HTR-8/SVneo (cell line): Measurements from ENCODE around the gene SCN11A.

Experiments used
- DNase-seq: peaks from one replicate; pipeline ENCODE4 v3.0.0; 2011; ENCODE audit warnings: low spot score, mixed read lengths; ENCODE audit not compliant: insufficient read length
- FAIRE-seq: peaks from 2 replicates; lab custom pipeline; 2011; peaks lifted over from hg19 to GRCh38; lab: Jason Lieb, UNC

SCN11A gene

DNA sequence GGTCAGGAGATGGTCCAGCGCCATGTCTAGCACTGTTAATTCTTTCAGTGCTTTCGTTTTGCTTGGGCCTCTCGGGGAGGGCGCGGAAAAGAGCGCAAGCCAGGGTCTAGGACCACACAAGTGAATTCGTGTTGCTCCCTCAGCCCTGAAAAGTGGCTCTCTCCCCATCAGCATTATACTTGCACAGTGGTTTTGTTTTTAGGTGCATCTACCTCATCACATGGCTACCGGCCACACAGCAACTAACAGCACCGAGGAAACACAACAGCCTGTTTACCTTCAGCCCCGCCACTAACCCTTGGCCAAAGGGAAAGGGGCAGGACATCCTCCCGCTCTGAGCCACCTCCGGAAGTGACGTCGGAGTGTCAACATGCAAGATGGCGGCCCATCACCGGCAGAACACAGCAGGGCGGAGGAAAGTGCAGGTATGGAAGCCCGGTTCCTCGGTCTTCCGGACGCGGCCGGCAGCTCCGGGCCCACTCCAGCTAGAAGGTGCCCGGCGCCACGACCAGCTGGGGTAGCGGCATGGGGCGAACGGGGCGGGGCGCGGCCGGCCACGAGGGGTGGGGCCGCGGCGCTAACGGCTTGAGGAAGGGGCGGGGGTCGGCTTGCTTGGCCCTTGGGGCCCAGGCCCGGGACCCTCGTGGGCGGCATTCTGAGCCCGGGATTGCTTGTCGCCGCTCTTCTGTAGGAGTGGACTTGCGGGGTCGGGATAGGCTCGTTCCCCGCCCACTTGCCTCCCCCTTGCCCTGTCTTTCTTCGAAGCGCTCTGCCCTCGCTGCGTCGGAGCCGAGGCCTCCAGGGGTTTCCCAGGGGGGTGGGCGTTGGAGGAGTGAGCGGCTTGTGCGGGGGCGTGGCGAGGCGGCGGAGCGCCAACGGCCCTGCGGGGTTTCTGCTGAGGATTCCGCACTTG is at the start of gene SCN11A, which contains the start of gene WDR48:
Gene SCN11A (minus strand): TSS at position 296 of the 913 bp plus-strand sequence. CDS start 101,582 bp downstream, outside the sequence.
Gene WDR48 (plus strand): TSS at position 368 of the 913 bp plus-strand sequence. CDS start 10 bp downstream, at position 378.
- DNase-seq (peak; percentile 85), FAIRE-seq (peak; percentile 96)

DNA sequence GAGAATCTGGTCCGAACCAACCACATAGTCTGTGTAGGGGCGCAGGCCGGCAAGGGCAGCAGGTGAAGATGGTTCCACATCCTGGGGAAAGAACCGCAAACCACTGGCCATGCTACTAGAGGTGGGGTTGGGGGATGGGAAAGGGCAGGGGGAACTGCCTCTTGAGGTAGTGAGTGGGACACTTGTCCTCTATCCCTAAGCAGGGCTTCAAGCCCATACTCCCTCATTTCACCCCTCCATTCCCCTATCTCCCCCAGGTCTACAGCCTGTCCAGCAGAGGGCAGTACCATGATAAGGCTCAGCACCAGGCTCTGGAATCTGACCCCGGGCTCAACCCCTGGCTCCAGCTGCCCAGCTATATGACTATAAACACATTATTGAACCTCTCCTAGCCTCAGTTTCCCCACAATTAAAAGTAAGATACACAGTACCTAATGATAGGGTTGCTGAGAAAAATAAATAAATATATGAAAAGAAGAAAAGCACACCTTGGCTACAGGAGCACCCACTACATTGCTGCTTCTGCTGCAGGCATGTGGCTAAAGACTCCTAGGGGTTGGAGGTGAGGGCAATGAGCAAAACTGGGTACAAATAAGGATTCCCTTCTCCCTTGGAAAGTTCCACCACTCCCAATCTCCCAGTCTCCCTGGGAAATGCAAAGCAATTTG is 49.4 kb upstream of the SCN11A start:
- no peak for FAIRE-seq

DNA sequence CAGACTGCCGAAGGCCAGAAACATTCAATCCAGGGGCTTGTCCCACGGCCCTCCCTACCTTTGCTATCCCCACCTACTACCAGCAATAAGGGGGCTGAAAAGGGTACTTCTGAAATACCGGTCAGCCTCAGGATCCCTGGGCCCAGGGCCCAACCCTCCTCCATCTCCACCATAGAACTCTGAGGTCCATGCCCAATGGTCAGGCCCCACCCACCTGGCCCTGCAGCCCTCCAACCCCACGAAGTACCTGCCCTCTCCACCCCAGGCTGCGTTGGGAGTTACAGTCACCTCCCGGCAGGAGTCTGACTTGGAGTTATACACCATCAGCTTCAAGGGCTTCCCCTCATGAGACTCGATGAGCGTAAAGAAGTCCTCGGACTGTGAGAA is 48.7 kb upstream of the SCN11A start:
- DNase-seq (no peak), FAIRE-seq (no peak)

More for the DNA sequence above, 49.4 kb upstream of the SCN11A start:
- peak; percentile 61 for DNase-seq

DNA sequence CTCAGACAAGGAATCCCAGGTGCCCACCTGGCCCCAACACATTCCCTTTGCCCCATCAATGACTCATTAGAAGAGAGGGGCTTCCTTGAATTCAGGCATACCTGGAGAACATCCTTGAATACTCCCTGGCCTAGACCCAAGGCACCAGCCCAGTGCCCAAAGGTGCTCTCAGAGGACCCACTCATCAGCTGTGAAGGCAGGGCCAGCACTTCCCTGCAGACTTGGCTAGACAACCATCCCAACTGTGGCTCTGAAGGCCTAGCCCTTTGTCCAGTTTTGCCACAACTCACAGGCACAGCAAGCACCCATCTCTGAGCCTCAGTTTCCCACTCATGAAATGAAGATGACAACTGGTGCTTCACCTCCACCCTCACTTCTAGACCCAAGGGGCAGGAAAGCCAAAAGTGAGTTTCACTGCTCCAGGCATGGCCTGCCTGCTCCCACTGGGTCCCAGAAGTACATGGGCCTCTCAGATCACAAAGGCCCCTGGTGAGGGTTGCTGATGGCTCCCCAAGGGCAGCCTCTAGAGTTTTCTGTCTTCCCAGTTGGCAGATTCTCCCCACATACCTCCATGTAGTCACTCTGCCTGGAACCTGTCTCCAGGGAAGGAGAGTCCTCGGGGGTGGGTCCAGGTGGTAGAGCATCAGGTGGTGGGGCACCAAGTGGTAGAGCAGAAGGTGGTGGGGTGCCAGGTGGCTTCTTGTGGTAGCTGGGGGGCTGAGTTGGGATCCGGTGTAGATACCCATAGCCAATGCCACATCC is 48.2 kb upstream of the SCN11A start:
- DNase-seq = no peak

DNA sequence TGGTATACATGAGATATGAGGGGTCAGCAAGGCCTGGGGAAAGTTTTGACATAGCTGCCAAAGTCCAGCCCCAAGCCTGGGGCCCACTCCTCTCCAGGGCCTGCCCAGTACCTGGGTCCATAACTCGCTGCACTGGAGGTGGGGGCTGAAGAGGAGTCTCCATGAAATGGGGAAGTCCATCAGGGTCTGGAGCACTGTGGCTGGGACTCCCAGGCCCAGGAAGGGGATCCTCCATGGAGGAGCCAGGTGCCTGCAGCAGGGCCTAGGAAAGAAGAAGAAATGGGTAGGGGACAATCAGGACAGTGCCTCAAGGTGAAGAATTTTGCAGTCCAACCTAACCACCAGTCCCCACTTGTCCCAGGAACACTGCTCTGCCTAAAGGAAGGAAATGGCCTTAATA is 47.5 kb upstream of the SCN11A start:
- FAIRE-seq (no peak), DNase-seq (no peak)

More for the DNA sequence above, 48.2 kb upstream of the SCN11A start:
- FAIRE-seq = no peak

DNA sequence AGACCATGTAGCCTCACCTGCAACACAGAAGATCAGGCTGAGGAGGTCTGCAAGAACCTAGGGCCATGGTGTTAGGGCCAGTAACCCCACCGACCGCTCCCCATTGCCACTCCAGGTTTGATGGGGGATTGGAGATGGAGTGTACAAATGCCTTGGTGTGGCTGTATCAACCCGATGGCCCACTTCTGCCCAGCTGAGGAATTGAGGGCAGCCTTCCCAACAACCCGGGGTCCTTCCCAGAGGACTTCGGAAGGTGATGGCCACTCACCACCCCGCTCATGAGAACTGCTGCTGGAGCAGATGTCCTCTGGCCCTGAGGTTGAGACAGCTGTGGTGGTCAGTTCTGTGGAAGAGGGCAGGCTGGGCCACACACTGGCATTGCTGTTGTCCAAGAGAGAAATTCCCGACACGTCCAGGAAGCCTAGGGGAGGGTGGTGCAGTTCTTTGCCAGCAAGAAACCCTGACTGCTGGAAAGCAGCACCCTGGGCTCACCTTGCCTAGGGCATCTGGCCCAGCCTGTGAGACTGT is 46.8 kb upstream of the SCN11A start:
- DNase-seq (no peak), FAIRE-seq (no peak)

DNA sequence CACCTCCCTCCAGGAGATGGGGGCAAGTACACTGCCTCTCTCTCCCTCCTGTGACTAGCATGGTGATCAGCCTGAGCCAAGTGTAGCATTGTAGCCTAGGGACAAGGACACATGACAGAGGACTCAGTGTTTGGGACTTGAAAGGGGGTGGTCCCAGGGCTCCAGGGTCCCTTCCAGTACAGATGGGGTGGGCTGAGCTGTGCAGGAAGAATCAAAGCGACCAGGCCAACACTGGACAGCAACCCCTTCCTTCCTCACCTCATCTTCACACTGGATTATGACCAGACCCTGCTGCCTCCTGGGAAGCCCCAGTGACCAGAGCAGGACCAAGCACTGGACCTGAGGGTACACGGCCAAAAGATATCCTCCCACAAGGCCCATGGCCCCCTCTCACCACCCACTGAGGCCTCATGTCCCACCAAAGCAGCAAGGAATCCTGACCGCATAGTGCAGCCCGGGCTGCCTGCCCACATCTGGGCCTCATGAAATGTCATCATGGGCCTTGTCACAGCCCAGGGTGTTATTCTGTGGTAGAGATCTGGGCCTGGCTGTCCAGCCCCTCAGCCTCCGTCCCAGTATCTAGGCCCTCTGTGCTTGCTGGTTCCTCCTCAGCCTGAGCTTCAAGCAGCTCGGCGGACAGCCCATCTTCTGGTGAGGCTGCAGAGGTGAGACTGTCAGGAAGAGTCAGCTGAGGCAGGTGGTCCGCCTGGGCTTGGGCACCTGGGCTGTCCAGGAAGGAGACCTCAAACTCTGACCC is 46.1 kb upstream of the SCN11A start:
- no peak for FAIRE-seq
- no peak for DNase-seq

DNA sequence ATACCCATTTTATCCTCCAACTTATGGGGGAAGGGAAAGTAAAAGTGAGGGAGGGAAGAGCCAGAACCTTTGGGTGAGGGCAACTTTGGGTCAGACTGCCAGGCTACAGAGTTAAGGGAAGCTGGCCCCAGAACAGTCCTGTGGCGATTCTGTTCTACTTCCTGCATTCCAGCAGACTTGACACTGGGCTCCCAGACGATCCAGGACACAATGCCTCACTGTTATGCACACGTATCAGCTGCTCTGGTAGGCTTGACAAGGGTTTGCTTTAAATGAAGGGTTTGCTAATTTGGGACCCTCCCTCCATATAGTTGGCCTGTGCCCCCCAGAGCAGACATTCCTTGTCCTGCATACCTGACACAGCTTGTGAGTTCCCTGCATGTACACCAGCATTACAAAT is 45.0 kb upstream of the SCN11A start:
- no peak for DNase-seq
- FAIRE-seq = no peak

DNA sequence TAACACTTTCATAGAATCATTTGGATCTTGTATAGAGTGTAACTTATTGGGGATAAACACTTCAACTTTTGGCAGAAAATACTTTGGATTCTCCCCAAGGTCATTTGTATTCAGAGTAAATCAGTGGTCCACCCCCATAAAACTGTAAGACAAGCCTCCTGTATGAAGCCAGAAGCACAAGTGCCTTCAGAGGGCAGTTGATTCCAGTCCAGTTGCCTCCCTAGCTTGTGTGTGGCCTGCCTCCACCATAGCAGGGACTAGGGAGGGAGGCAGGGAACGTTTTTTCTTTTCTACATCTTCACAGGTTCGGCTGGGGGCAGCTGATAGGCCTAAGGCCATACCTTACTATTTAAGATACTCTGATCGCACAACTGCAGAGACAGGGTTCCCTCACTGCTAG is 44.0 kb upstream of the SCN11A start:
- DNase-seq = no peak
- no peak for FAIRE-seq

DNA sequence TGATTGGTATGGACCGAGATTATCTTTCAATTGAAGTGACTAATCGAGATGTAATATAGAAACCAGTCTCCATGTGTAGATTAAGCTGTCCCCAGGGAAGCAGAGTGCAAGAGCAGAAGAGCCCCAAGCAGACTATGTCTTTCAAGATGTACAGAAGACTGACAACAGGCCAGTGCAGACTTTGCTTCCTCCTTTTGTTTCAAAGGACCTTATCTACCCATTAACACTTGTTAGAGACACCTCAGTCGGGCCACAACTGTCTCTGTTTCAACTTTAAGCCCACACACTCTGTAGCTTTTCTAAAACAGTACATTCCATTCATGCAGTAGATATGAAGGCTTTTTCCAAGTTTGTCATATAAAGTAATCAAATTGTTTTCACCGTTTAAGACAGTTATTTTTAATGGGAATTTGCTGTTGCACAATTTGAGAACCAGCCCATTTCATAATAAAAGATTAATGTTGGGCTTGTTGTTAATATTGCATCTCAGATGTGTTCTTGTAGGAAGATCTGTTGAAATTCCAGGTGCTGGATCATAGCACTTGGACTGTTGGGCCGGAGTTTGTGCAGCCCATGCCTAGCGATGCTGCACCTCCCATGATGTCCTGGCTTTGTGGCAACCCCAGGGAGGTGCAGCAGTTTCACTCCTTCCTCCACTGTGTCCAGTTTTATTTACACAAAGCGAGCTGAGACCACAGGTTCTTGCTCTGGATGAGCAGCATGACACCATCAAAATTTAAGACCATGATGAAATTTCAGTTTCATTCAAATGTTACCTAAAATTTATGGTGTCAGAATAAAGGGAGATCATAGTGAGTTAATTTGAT is 43.3 kb upstream of the SCN11A start:
- DNase-seq (no peak), FAIRE-seq (no peak)

DNA sequence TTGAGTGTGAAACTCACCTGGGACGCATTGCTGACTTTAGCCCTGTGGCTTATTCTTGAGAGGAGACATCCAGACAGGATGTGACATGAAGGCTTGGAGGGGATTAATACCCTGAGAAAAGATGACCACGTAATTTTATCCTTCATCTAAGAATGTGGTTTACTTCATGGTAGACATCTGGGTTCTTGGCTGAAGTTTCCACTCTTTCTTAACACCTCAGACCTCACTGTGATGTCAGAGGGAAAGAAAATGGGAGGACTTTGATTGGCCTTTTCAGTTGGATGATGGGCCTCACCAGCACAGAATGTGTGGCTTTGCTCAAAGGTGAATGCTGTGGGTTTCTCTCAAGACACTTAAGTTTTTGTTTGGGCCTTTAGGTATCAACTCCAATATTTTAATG is 39.2 kb upstream of the SCN11A start:
- no peak for DNase-seq
- FAIRE-seq = no peak

DNA sequence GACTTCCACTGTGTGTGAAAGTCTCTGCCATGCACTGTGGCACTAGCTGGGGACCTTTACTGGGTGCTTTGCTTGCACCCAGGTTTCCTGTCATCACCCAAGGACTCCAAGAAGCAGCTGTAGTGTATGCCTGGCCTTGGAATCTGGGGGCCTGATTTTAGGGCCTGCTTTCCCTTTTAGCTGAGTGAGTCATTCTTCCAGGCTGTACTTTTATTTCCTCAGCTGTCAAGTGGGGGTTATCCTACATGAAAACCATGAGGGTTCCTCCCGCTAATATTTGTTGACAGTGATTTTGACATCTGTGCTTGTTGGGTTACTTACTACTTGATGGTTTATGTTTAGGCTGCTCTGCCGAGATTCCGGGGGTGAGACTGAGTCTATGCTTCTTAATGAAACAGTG is 37.1 kb upstream of the SCN11A start:
- DNase-seq = no peak
- no peak for FAIRE-seq

DNA sequence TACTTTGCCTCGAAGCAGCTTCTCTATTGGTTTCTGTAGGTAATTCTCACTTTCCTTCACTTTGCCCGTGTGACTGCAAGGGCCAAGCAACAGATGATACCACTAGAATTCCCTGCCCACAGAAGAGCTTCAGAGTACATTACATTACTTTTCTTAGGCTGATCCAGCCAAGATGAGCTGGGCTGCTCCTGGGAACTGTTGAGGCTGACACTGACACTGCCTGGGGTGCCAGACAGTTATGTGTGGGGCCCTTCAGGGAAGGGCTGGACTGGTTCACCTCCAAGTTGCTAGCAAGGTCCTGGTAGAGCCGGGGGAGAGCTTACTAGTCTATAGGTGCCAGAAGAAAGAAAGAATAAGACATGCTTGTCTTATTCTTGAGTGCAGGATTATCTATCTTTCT is 36.7 kb upstream of the SCN11A start:
- DNase-seq (no peak), FAIRE-seq (no peak)

DNA sequence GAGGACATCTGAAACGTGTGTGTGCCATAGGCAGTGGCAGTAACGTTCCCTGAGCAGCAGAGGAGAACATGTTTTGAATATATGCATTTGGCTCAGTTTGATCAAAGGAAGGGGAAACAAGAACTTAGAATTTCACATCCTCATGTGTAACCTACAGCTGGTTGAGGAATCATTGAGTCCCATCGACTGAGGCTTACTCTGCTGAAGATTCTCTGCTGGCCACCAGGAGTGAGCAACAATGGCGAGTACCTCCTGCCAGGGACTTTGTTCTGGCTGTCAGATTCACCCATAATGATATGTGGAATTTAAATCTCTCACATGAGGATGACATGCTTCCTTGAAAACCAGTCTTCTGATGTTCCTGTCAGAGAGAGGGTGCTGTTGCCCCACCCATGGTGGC is 34.4 kb upstream of the SCN11A start:
- FAIRE-seq (no peak), DNase-seq (no peak)

DNA sequence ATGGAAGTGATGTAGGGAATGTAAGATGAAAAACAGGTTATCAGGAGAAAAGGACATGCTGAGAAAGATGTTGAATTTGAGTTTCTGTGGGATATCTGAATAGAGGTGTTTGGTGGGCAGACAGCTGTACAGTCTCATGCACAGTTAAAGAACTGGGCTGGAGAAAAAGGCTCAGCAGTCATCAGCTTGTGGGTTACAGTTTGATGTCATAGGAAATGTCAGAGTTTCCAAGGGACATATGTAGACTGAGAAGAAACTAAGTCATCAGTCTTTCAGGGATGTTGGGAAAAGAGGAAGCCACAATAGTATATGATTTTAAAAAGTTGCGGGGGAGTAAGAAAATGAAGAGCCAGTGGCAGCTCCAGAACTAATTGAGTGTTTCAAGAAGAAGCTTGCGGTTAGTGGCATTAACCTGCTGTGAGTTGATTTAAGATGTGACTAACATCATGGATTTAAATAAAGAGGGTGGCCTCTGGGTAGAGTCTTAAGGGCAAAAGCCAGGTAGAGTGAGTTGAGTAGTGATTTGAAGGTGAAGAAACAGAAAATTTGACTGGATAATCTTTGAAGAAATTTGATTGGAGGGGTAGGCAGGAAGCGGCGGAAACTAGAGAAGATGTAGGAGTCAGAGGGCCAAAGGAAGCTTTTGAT is 31.0 kb upstream of the SCN11A start:
- DNase-seq (no peak), FAIRE-seq (no peak)

DNA sequence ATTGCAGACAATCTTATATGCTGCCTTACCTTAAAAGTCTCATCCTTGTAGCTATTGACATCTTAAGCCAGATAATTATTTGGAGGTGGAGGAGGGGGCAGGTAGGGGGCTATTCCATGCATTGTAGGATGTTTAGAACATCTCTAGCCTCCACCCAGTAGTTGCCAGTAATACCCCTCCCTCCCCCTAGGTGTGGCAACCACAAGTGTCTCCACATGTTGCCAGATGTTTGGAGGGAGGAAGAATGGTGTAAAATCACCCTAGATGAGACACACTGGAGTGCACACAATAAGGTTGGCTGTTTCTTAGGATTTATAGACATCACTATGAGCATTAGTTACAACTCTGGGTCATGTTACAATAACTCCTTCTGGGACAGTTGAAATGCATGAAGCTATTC is 28.3 kb upstream of the SCN11A start:
- no peak for DNase-seq
- FAIRE-seq = no peak

DNA sequence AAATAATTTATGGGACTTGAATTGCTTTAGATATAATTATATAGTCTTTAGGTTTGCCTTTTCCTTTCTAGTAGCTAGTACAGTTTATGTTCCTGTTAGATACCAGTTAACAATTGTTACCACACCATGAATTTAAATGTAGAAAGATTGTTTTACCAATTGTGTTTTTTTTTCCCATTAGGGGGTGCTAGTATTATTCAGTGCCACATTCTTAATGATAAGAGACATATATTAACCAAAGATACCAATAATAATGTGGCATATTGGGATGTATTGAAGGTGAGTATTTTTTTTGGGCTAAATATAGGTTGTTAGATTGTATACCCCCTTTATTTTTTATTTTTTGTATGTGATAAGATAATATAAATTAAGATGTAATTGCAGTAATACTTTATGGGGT is 27.8 kb upstream of the SCN11A start:
- FAIRE-seq = no peak
- no peak for DNase-seq

DNA sequence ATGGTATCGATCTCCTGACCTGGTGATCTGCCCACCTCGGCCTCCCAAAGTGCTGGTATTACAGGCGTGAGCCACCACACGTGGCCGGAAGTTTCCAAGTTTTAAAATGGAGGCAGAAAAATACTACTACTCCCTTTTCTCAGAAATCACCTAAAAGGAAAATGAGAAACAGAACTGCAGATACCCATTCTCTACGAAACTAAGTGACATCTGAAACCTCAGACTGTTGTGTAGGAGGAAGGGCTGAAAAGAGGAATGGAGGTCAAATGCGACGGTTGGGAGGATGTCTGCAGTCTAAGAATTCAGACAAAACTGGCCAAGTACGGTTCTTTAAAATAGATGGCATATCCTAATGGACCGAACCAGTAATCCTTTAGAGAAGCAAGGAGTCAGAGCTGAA is 24.2 kb upstream of the SCN11A start:
- DNase-seq (no peak), FAIRE-seq (no peak)
